Measurements from ENCODE around the gene CCDC88B.

The CCDC88B gene

DNA sequence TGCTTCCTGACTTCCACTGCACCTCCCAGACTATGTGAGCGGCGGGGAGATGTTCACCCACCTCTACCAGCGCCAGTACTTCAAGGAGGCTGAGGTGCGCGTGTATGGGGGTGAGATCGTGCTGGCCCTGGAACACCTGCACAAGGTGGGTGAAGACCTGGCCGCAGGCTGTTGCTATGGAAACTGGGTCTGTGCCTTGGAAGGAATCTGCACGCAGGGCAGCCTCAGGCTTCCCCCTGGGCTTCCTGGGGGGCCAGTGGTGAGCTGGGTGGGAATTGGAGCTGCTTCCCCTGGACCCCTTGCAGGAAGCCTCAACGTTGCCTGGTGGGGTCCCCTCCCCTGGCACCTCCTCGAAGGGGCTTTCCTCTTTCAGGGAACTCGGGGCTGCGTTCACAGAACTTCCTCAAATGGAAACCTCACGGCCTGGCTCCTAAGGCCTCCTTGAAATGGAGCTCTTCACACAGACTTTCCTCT, 20.5 kb downstream of the CCDC88B start:
- DNase-seq = no peak

DNA sequence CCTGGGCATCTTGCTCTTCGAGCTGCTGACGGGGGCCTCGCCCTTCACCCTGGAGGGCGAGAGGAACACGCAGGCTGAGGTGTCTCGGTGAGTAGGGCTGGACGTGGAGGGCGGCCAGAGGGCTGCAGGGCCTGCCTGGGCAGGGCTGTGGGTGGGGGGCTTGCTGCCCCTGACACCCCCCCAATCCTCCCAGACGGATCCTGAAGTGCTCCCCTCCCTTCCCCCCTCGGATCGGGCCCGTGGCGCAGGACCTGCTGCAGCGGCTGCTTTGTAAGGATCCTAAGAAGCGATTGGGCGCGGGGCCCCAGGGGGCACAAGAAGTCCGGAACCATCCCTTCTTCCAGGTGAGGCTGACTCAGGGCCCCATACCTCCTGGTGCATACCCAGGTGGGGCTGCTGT, 21.7 kb downstream of the CCDC88B start:
- no peak for DNase-seq

- DNase-seq = no peak
Measured at GRCh38 chr11:64362339-64362738, 22.3 kb downstream of the CCDC88B start.

- DNase-seq = no peak
Measured at GRCh38 chr11:64364435-64364834, 24.4 kb downstream of the CCDC88B start.

- no peak for DNase-seq
Measured at GRCh38 chr11:64364911-64365310, 24.9 kb downstream of the CCDC88B start.

DNA sequence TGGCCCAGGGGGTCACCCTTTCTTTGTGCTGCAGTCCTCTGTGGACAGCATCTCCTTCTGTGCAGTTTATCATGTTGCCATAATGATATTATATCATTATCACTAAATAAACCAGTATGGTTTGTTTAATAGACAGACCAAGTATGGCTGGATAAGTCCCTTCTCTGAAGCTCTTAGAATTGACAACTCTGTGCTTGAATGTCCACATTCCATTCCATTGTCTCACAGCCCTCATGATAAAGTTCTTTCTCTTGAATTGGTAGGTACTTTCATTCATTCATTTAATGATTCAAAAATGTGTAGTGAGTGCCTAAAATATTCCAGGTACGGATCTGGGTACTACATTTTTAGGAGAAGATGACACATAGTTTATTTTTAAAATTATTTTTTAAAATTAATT, 26.7 kb downstream of the CCDC88B start:
- no peak for DNase-seq

GRCh38 chr11:64367931-64368672, 28.1 kb downstream of the CCDC88B start:
- DNase-seq = no peak

GRCh38 chr11:64368673-64369074, 28.7 kb downstream of the CCDC88B start:
- DNase-seq = no peak

GRCh38 chr11:64369440-64370421, 29.7 kb downstream of the CCDC88B start:
- no peak for DNase-seq

DNA sequence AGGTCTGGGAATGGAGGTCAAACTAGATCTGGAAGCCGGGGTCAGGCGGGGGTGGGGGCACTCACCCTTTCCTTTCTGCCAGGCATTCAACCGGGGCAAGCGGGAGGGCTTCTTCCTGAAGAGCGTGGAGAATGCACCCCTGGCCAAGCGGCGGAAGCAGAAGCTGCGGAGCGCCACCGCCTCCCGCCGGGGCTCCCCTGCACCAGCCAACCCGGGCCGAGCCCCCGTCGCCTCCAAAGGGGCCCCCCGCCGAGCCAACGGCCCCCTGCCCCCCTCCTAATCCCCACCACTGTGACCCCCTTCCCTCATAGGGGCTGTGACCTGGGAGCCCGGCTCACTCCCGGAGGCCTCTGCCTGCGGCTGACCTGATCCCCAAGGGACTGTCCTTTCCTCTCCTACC, 31.2 kb downstream of the CCDC88B start:
- no peak for DNase-seq

DNA sequence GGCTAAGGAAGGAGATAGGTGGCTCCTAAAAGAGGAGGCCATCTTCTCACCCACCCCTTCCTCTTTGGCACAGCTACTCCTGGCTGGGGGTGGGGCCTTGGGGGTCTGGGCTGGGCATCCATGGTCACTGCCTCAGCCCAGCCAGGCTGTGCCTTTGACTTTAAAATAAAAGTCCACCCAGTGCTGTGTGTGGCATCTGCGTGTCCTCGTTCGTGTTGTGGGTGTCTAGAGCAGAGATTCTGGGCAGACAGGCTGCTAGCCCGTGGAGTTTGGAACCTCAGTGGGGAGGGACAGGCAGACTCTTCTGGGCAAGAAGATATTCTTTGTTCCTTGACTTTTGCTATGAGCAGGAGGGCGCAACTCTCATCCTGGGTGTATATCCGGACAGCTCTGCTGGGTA, 32.0 kb downstream of the CCDC88B start:
- no peak for DNase-seq

DNA sequence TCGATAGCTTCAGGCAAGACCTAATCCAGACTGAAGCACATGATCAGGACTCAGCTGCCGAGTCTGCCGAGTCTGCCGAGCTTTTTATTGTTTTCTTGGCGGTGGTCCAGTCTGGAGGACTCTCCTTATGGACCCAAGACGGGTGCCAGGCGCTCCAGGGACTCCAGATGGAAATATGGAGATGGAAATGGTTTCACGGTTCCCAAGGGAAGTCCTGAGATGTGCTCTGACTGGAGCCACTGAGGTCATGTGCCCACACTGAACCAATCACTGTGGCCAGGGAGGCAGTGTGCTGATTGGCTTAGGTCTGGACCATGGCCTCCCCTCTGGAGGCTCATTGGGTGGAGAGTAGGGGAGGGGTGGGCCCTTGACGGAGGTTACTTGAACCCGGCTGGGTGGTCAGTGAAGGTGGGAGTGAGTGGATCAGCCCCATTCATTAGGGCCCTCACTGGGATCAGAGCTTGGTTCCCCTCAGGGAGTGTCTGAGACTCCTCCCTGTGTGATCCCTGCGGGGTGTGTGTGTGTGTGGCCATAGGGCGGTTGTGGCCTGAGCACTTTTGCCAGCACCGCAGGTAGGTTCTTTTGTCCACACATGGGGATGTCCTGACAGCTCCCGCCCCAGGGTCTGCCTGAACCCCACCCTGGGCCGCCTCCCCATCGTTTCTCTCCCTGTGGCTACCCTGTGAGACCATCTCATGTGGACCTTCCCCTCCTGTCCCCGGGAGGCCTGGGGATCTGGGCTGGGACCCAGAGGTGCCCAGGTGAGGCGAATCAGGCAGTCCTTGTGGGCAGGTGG, 33.0 kb downstream of the CCDC88B start:
- DNase-seq = peak; percentile 100

GRCh38 chr11:64373598-64373974, 33.6 kb downstream of the CCDC88B start:
- DNase-seq = no peak

DNA sequence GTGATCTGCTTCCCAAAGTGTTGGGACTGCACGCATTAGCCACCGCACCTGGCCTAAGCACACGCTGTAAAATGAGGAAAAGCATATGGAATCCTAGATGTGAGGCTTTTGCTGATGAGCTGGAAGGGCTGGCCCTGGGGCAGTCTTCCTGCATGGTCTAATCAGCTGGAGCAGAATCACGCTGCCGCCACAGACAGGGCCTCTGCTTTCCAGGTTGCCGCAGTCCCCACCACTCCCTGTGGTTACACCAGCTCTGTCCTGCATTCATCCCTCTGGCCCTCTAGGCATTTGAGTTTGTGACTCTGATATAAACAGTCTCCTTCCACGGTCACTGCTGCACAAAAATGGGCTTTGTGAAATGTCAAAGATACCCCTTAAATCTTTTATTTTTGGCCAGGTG, 36.1 kb downstream of the CCDC88B start:
- DNase-seq = no peak

- no peak for DNase-seq
Measured at GRCh38 chr11:64378335-64378880, 38.4 kb downstream of the CCDC88B start.

DNA sequence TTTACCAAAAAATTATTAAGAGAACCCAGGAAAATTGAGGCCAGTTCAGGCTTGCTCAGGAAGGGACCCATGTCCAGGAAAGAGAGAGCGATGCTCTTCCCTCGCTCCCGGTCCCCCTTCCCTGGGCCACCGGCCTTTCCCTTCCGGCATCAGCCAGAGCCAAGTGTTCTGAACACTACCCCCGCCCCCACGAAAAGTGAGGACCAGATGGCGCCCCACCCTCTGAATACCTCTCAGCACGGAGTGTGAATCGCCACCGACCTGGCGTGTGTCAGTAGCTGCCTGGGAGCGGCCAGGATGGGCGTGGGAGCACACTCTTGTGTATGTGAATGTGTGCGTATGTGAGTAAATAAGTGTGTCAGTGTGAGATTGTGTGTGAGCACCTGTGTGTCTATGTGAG, 39.2 kb downstream of the CCDC88B start:
- DNase-seq = no peak

- no peak for DNase-seq
Measured at GRCh38 chr11:64379817-64380709, 40.1 kb downstream of the CCDC88B start.

DNA sequence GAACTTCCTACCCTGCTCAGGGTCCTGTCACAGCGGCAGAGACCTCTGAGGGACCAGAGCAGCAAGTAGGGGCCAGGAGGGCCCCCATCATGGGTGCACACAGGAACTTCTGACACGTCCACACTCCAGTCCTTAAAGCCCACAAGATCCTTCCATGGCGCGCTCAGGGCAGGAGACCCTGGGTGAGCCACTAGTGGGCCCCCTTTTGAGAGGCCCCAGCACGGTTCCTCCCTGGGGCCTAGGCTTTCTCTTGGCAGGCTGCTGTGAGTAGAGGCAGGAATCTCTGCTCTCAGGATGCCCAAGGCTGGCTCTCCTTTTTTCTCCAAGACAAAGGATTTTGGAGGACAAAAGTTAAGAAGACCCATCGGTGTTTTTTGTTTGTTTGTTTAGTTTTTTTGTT, 41.3 kb downstream of the CCDC88B start:
- DNase-seq = no peak

DNA sequence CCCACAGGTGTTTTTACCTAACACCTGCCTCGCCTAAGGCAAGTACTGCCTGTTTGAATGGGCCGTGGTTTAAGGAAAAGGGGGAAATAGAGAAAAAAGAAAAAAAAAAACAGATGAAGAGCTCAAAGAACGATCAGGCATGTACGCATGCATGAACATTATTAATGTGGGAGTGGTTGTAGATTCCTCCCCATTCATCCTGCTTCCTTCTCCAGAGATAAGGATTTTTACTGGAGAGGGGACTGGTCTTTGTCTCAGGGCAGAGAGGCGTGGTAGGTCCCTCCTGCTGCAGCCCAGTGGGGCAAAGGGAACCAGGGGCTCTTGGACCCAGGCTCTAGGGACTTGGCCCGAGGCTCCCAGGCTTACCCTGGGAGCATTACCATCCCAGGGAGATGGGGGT, 42.0 kb downstream of the CCDC88B start:
- DNase-seq = no peak

- no peak for DNase-seq
Measured at GRCh38 chr11:64382586-64382985, 42.6 kb downstream of the CCDC88B start.

DNA sequence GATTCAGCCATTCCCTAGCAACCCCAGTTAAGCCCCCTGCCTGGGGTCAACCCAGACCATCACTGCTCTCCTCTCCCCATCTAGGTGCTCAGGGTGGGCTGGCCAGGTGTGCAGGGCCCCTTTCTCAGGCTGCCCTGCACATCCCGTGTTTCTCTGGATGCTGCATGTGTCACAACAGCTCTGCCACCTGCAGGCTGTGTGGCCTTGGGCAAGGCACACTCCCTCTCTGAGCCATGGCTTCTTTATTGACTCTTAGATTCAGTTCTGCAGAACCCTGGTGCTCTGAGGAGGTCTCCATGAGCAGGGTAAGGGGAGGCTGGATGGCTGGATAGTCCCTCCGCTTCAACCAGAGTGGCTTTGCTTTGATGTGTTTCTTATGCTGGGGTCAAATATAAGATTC, 43.6 kb downstream of the CCDC88B start:
- no peak for DNase-seq

Measured in NCI-H2171 (cell line).